Smooth muscle cell (in vitro differentiated cells): ENCODE data around the gene GNA14. TPM values are rescaled to one million over a fixed set of nuclear protein-coding genes. Genes with fewer than 3 reads are reported as not detected.

ENCODE experiments used
- DNase-seq: peaks from one replicate; lab custom pipeline; 2025; ENCODE audit not compliant: unreplicated experiment; lab: John Stamatoyannopoulos, UW
- H2AFZ ChIP-seq: fragments of 200-600 bp; sonication (generic); 2 replicates; pipeline ENCODE4 v1.6.0; 2016; ENCODE audit warnings: antibody characterized with exemption, low read depth, mild to moderate bottlenecking
- H3F3A ChIP-seq: fragments of 200-600 bp; sonication (generic); 2 replicates; pipeline ENCODE4 v1.6.0; 2017; ENCODE audit warnings: antibody characterized with exemption, low read depth
- H3K27ac ChIP-seq: fragments of 200-600 bp; sonication (generic); 2 replicates; pipeline ENCODE4 v1.5.1; 2016; ENCODE audit warnings: low read depth, mild to moderate bottlenecking
- H3K27me3 ChIP-seq: fragments of 200-600 bp; sonication (generic); 2 replicates; pipeline ENCODE4 v1.6.1; 2016; ENCODE audit warnings: low read depth, mild to moderate bottlenecking
- H3K36me3 ChIP-seq: fragments of 200-600 bp; sonication (generic); 2 replicates; pipeline ENCODE4 v1.5.1; 2016; ENCODE audit warnings: low read depth
- H3K4me1 ChIP-seq: fragments of 200-600 bp; sonication (generic); 2 replicates; pipeline ENCODE4 v1.5.1; 2016; ENCODE audit warnings: low read depth
- H3K4me2 ChIP-seq: fragments of 200-600 bp; sonication (generic); 2 replicates; pipeline ENCODE4 v1.6.0; 2016; ENCODE audit warnings: mild to moderate bottlenecking
- H3K4me3 ChIP-seq: fragments of 200-600 bp; sonication (generic); 2 replicates; pipeline ENCODE4 v1.5.1; 2016; ENCODE audit warnings: mild to moderate bottlenecking
- H3K79me2 ChIP-seq: fragments of 200-600 bp; sonication (generic); 2 replicates; pipeline ENCODE4 v1.6.0; 2016; ENCODE audit warnings: low read depth, mild to moderate bottlenecking
- H3K9ac ChIP-seq: fragments of 200-600 bp; sonication (generic); 2 replicates; pipeline ENCODE4 v1.6.0; 2016; ENCODE audit warnings: low read depth
- H3K9me3 ChIP-seq: fragments of 200-600 bp; sonication (generic); replicated peaks from 2 replicates; pipeline ENCODE4 v1.5.1; 2016; ENCODE audit warnings: low read depth
- H4K20me1 ChIP-seq: fragments of 200-600 bp; sonication (generic); 2 replicates; pipeline ENCODE4 v1.6.0; 2016; ENCODE audit warnings: low read depth
- CTCF ChIP-seq: fragments of 200-600 bp; sonication (generic); IDR thresholded peaks from 2 replicates; pipeline ENCODE4 v1.5.1; 2017; ENCODE audit warnings: borderline replicate concordance, mild to moderate bottlenecking, antibody characterized with exemption; ENCODE audit not compliant: insufficient read depth, poor library complexity, severe bottlenecking
- WGBS: methylation state at CpG from one replicate; pipeline ENCODE4 v1.1.7; 2016; ENCODE audit warnings: low lambda C conversion rate; 5-methylcytosine and 5-hydroxymethylcytosine counted together
- polyA plus RNA-seq: library from polyadenylated mRNA; unstranded; fragments of >200 nt; fragmentation: Nextera tagmentation; extraction: Ambion mirVana; gene quantifications from 2 replicates; pipeline ENCODE4 v1.2.1, GENCODE V29; 2016
- total RNA-seq: library from RNA; depleted of rRNA; stranded (reverse); fragments of >200 nt; gene quantifications from 2 replicates; pipeline ENCODE4 v1.2.3, GENCODE V29; 2014

The GNA14 gene
- total and polyA plus RNA-seq, 2 experiments from 2014 or later = 1.6 to 10.2 TPM

GRCh38 chr9:77598991-77599390, 49.1 kb downstream of the GNA14 start:
- H3K4me2 ChIP-seq = no peak overlapping the region
- H3K9ac ChIP-seq = no peak overlapping the region
- no peaks in the 10 kb centered on the region for H3K36me3 ChIP-seq
- no peaks in the 10 kb centered on the region for H3K79me2 ChIP-seq
- whole genome bisulfite sequencing = 92% methylated on average over 3 of the region's 3 CpGs
- no peak for DNase-seq
- H3F3A ChIP-seq = peaks cover 6% of the 10 kb centered on the region
- no peak overlapping the region for H2AFZ ChIP-seq
- H4K20me1 ChIP-seq = no peaks in the 10 kb centered on the region
- H3K9me3 ChIP-seq = no peaks in the 10 kb centered on the region
- H3K4me1 ChIP-seq = no peaks in the 10 kb centered on the region
- no peak overlapping the region for H3K4me3 ChIP-seq
- no peak for TF ChIP-seq CTCF
- H3K27ac ChIP-seq = no peak overlapping the region
- H3K27me3 ChIP-seq = no peaks in the 10 kb centered on the region

- no peaks in the 10 kb centered on the region for H4K20me1 ChIP-seq
- H3K36me3 ChIP-seq = no peaks in the 10 kb centered on the region
- no peaks in the 10 kb centered on the region for H3K4me1 ChIP-seq
- peaks cover 6% of the 10 kb centered on the region for H3F3A ChIP-seq
- WGBS = 25% methylated on average over 3 of the region's 3 CpGs
- no peak overlapping the region for H3K4me2 ChIP-seq
- H3K4me3 ChIP-seq = no peak overlapping the region
- H3K79me2 ChIP-seq = no peaks in the 10 kb centered on the region
- H3K9me3 ChIP-seq = no peaks in the 10 kb centered on the region
- H3K27ac ChIP-seq = no peak overlapping the region
- no peak overlapping the region for H2AFZ ChIP-seq
- H3K27me3 ChIP-seq = no peaks in the 10 kb centered on the region
- H3K9ac ChIP-seq = no peak overlapping the region
- no peak for TF ChIP-seq CTCF
- no peak for DNase-seq
These were observed 49.6 kb downstream of the GNA14 start for GRCh38 chr9:77598524-77598923.

- Histone ChIP-seq H3K27ac (no peak overlapping the region), H4K20me1 (no peaks in the 10 kb centered on the region), H3K79me2 (no peaks in the 10 kb centered on the region), H3K36me3 (no peaks in the 10 kb centered on the region), H3K9ac (no peak overlapping the region), H3K4me3 (no peak overlapping the region), H2AFZ (no peak overlapping the region), H3K4me1 (no peaks in the 10 kb centered on the region), H3F3A (peaks cover 6% of the 10 kb centered on the region), H3K27me3 (no peaks in the 10 kb centered on the region), H3K4me2 (no peak overlapping the region), H3K9me3 (no peaks in the 10 kb centered on the region)
- DNase-seq = no peak
- WGBS = 81% methylated on average over 3 of the region's 3 CpGs
- TF ChIP-seq CTCF = no peak
These were observed 51.1 kb downstream of the GNA14 start for GRCh38 chr9:77597057-77597456.

- H3K27ac ChIP-seq = no peak overlapping the region
- TF ChIP-seq CTCF = no peak
- no peak overlapping the region for H2AFZ ChIP-seq
- WGBS = 70% methylated on average over 8 of the region's 8 CpGs
- no peak overlapping the region for H3K9ac ChIP-seq
- H3K79me2 ChIP-seq = no peaks in the 10 kb centered on the region
- peaks cover 6% of the 10 kb centered on the region for H3F3A ChIP-seq
- H3K4me2 ChIP-seq = no peak overlapping the region
- no peaks in the 10 kb centered on the region for H3K4me1 ChIP-seq
- no peaks in the 10 kb centered on the region for H3K36me3 ChIP-seq
- H3K9me3 ChIP-seq = no peaks in the 10 kb centered on the region
- H3K27me3 ChIP-seq = no peaks in the 10 kb centered on the region
- DNase-seq = no peak
- no peaks in the 10 kb centered on the region for H4K20me1 ChIP-seq
- H3K4me3 ChIP-seq = no peak overlapping the region
These were observed 52.6 kb downstream of the GNA14 start for GRCh38 chr9:77595426-77596095.
